Testis (tissue), 2 donors: ENCODE results near the gene CTDNEP1.

Experiments
- POLR2A ChIP-seq: fragments of 450-650 bp; IDR thresholded peaks from one replicate; pipeline ENCODE4 v1.6.1; 2017; ENCODE audit warnings: antibody characterized with exemption, mild to moderate bottlenecking, moderate library complexity
- TF ChIP-seq, protein P1 (sequence below), 3 experiments: fragments of 450-650 bp in 2 of 3; fragments of 200-600 bp in 1 of 3; sonication (generic) in 1 of 3; IDR thresholded peaks; one replicate each; pipeline ENCODE4 v1.5.1; 2016 to 2019; ENCODE audit warnings: antibody characterized with exemption in 3 of 3, mild to moderate bottlenecking in 2 of 3, moderate library complexity in 1 of 3

DNA sequence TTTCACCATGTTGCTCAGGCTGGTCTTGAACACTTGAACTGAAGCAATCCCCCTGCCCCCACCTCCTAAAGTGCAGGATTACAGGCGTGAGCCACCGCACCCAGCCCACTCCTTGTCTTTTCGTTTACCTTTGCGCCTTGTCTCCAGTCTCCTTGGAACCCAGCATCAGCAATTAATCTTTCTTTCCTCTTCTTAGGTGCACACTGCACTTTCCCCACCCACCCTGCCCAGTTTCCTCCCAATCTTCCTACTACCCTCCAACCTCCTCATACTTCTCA lies 12.2 kb upstream of the CTDNEP1 start:
- TF ChIP-seq, protein P1, sequence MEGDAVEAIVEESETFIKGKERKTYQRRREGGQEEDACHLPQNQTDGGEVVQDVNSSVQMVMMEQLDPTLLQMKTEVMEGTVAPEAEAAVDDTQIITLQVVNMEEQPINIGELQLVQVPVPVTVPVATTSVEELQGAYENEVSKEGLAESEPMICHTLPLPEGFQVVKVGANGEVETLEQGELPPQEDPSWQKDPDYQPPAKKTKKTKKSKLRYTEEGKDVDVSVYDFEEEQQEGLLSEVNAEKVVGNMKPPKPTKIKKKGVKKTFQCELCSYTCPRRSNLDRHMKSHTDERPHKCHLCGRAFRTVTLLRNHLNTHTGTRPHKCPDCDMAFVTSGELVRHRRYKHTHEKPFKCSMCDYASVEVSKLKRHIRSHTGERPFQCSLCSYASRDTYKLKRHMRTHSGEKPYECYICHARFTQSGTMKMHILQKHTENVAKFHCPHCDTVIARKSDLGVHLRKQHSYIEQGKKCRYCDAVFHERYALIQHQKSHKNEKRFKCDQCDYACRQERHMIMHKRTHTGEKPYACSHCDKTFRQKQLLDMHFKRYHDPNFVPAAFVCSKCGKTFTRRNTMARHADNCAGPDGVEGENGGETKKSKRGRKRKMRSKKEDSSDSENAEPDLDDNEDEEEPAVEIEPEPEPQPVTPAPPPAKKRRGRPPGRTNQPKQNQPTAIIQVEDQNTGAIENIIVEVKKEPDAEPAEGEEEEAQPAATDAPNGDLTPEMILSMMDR (IDR thresholded peaks at IDR 0.05): no peak
- TF ChIP-seq POLR2A: no peak
